Endometrial microvascular endothelial cells (primary cell): ENCODE data around the gene LEP. TPM values are rescaled to one million over a fixed set of nuclear protein-coding genes. Genes with fewer than 3 reads are reported as not detected.
"Not testable (repeated sequence)": the region's sequence is repeated elsewhere in the genome, so short reads cannot be mapped to it uniquely, and the experiment has no call there.

Experiments used
- in situ Hi-C: cut with HindIII; loops from 2 replicates; pipeline ENCODE4 v1.10.0; 2017; ENCODE audit warnings: low sequenced_read_pairs, low pct_unique_long_range_greater_than_20kb; ENCODE audit errors: inconsistent ontology term
- total RNA-seq: library from RNA; depleted of rRNA; stranded (reverse); fragments of >200 nt; gene quantifications from one replicate; pipeline ENCODE4 v1.2.3, GENCODE V29; 2015; ENCODE audit errors: inconsistent ontology term

The LEP gene
- total RNA-seq, 1 donor from 2014 or later: not detected

DNA sequence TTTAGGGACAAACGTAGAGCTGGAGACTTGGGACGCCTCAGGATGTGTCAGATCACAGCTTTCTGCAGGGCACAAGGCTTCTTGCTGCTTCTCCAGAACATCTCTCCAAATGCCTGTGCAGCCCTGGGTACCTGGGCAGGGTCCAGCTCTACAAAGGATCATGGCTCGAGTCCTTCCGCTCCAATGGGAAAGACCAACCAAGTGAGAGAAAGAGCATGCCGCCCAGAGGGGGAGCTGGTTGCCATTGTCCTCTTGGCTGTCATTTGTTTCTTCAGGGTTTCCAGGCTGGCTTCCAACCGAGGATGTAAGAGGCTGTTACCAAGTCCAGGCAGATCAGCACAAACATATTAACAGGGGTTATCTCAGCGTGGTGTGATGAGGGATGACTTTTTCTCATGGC is 5.6 kb upstream of the LEP start:
- in situ Hi-C loops: no loop called here

DNA sequence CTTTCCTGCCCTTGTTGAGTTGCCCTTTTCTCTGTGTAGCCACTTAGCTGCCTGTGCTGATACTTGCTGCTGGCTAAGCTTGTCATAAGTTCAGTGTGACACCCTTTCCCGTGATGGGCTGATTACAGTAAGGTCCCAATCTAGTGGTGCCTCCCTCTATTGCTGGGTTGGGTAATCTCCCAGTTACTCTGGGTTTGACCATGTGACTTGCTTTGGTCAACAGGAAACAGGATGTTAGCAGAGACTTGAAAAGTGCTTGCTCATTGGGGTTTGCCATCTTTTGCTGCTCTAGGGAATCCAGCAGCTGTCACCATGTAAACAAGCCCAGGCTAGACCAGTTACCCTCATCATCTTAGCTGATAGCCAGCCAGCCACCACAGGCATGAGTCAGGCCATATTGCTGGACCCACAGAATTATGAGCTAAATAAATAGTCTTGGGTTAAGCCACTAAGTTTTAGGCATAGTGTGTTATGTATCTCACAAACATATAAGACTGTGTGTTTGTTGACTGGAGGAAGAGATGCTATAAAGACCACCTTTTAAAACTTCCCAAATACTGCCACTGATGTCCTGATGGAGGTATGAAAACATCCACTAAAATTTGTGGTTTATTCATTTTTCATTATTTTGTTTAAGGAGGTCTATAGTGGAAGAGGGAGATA is 4.0 kb upstream of the LEP start:
- in situ Hi-C loops: no loop called here

GRCh38 chr7:128239146-128239545 is 1.9 kb upstream of the LEP start:
- in situ Hi-C loops: not testable (repeated sequence)

GRCh38 chr7:128242661-128243060 is 1.6 kb downstream of the LEP start:
- in situ Hi-C loops: no loop called here

GRCh38 chr7:128243273-128243672 is 2.2 kb downstream of the LEP start:
- in situ Hi-C loops: no loop called here

DNA sequence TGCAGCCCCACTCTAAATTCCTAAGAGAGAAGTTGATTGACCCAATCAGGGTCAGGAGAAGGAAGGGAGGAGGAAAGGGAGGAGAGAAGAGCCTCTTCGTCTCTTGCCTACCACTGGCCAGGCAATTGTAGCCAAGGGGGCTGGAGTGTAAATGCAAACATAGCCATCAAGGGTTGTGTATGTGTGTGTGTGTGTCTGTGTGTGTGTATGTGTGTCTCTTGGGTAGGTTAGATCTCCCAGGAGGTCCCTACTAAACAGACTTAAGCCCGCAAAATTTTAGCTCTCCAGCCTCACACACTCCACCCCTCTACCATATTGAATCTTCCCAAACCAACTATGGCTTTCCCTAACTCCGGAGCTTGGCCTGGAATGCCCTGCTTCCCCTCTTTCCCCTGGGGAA is 3.8 kb downstream of the LEP start:
- in situ Hi-C loops: no loop called here

- in situ Hi-C loops: no loop called here
Measured at GRCh38 chr7:128247108-128247507, 6.0 kb downstream of the LEP start.

- in situ Hi-C loops: no loop called here
Measured at GRCh38 chr7:128247640-128248194, 6.6 kb downstream of the LEP start.

GRCh38 chr7:128251337-128251736 is 10.3 kb downstream of the LEP start:
- in situ Hi-C loops: no loop called here

DNA sequence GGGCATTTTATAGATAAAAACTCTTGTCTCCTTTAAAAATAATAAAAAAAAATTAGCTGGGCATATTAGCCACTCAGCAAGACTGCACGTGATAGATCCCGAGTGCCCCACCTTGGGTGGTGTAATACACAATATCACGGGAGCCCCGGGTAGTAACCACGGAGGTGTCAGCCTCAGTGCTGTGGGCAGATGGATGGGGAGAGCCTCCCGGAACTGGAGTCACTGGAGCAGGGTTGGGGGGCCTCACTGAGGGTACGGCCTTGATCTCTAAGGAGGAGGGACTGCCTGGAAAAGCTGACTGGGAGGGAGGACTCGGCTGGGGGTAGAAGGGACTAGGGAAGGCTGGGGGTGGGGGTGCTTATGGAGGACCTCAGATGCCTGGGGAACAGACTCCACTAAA is 12.6 kb downstream of the LEP start:
- in situ Hi-C loops: no loop called here

DNA sequence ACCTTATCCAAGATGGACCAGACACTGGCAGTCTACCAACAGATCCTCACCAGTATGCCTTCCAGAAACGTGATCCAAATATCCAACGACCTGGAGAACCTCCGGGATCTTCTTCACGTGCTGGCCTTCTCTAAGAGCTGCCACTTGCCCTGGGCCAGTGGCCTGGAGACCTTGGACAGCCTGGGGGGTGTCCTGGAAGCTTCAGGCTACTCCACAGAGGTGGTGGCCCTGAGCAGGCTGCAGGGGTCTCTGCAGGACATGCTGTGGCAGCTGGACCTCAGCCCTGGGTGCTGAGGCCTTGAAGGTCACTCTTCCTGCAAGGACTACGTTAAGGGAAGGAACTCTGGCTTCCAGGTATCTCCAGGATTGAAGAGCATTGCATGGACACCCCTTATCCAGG is 13.4 kb downstream of the LEP start:
- in situ Hi-C loops: no loop called here

- in situ Hi-C loops: no loop called here
Measured at GRCh38 chr7:128255271-128255670, 14.2 kb downstream of the LEP start.

GRCh38 chr7:128257458-128257857 is 16.4 kb downstream of the LEP start:
- in situ Hi-C loops: no loop called here

GRCh38 chr7:128259131-128260061 is 18.3 kb downstream of the LEP start:
- in situ Hi-C loops: no loop called here

DNA sequence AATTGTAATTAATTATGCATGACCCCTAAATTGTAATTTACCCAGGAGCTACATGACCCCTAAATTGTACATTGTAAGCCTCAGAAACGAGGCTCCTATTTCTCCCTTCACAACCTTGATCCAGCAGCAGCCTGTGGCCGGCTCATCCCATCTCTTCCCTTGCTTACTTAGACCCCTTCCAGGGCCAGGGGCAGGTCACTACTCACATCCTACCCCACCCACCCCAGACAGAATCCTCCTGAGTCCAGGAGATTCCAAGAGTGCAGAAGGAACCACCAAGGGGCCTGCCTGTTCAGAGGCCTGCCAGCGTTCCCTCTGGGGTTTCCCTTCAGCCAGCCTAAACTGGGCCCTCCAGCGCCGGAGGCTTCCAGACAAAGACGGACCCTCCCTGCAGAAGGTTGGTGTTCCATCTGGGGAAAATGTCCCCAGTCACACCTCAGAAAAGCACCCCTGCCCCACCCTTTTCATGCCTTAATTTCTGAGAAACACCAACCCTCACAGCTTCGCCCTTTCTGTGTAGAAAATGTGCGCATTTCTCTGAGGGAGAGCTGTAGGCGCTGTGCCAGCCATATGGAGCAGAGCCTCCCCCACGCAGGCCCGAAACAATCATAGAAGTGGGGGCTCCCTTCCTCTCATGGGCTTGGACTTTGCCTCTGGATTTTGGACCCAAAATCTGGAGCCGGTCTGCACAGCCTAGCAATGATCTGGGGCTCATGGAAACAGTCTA is 19.2 kb downstream of the LEP start:
- in situ Hi-C loops: no loop called here

DNA sequence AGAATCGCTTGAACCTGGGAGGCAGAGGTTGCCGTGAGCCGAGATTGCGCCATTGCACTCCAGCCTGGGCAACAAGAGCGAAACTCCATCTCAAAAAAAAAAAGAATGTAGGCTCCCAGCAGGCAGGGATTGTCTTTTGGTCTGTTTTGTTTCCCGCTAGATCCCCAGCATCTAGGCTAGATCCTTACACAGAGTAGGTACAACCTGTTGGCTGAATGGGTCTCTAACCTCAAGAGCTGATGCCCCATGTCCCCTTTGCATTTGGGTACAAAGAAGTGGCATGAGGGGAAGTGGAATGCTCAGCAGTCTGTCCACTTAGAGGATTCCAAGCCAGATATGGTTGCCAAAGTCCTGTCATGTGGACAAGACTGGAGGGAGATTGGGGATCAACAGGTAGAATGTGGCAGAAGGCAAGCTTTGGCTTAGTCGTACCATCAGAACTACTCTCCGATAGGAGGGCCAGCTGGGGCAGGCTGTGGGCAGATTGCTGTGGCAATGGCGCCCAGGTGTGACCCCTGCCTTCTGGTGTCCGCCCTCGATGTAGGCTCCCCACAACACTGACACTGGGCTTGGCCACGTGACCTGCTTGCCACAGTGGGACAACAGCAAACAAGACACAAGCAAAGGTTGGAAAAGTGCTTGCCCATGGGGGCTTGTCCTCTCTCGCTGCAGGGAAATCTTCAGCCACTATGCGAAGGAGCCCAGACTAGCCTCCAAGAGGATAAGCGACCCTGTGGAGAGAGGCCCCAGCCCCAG is 21.4 kb downstream of the LEP start:
- in situ Hi-C loops: no loop called here

GRCh38 chr7:128263420-128263819 is 22.3 kb downstream of the LEP start:
- in situ Hi-C loops: no loop called here

- in situ Hi-C loops: no loop called here
Measured at GRCh38 chr7:128264477-128264876, 23.4 kb downstream of the LEP start.
